Heart left ventricle (tissue), 16 donors: ENCODE results near the gene LAD1. TPM values are rescaled to one million over a fixed set of nuclear protein-coding genes. Genes with fewer than 3 reads are reported as not detected.

ENCODE experiments used
- ATAC-seq, 4 donors: fragments of 200-7000 bp; cut with Tn5 transposase; one replicate each; pipeline ENCODE4 v1.9.1; 2020 to 2022; ENCODE audit warnings: moderate library complexity in 4 of 4, mild to moderate bottlenecking in 3 of 4, moderate number of reproducible peaks in 1 of 4
- DNase-seq, 5 donors: peaks; one replicate each; pipeline ENCODE4 v3.0.0-alpha.2; 2020
- H3K27ac ChIP-seq, 12 donors: fragments of 200-600 bp; sonication (generic) in 4 of 12; one replicate each; pipeline versions ENCODE4 v1.5.0 to v1.8.0; 2016 to 2022; ENCODE audit warnings: mild to moderate bottlenecking in 2 of 12
- H3K27me3 ChIP-seq, 9 donors: fragments of 200-600 bp; sonication (generic) in 2 of 9; one replicate each; pipeline versions ENCODE4 v1.5.1 to v1.8.0; 2016 to 2022; ENCODE audit warnings: mild to moderate bottlenecking in 3 of 9
- H3K36me3 ChIP-seq, 9 donors: fragments of 200-600 bp; sonication (generic) in 2 of 9; one replicate each; pipeline versions ENCODE4 v1.5.0 to v1.8.0; 2018 to 2022; ENCODE audit warnings: mild to moderate bottlenecking in 2 of 9
- H3K4me1 ChIP-seq, 12 donors: fragments of 200-600 bp; sonication (generic) in 4 of 12; one replicate each; pipeline versions ENCODE4 v1.5.0 to v1.8.0; 2016 to 2022; ENCODE audit warnings: mild to moderate bottlenecking in 3 of 12
- H3K4me3 ChIP-seq, 12 donors: fragments of 200-600 bp; sonication (generic) in 4 of 12; one replicate each; pipeline versions ENCODE4 v1.5.0 to v1.8.0; 2017 to 2022; ENCODE audit warnings: mild to moderate bottlenecking in 9 of 12, moderate library complexity in 4 of 12
- H3K9me3 ChIP-seq, 12 donors: fragments of 200-600 bp; sonication (generic) in 4 of 12; one replicate each; pipeline versions ENCODE4 v1.5.0 to v1.8.0; 2016 to 2022; ENCODE audit warnings: mild to moderate bottlenecking in 1 of 12
- CTCF ChIP-seq, 12 donors: fragments of 200-600 bp; sonication (generic) in 4 of 12; IDR thresholded peaks; one replicate each; pipeline versions ENCODE4 v1.5.0 to v1.8.0; 2018 to 2022; ENCODE audit warnings: antibody characterized with exemption in 12 of 12, mild to moderate bottlenecking in 5 of 12
- POLR2A ChIP-seq, 2 donors: fragments of 450-650 bp; IDR thresholded peaks; one replicate each; pipeline ENCODE4 v1.6.1; 2017; ENCODE audit warnings: antibody characterized with exemption in 2 of 2, mild to moderate bottlenecking in 2 of 2, moderate library complexity in 2 of 2
- WGBS, 4 donors: extraction: QIAGEN DNeasy Blood & Tissue Kit in 2 of 4; methylation state at CpG; one replicate each; pipeline versions ENCODE4 v1.1.5 to v1.1.7; 2013 to 2018; 5-methylcytosine and 5-hydroxymethylcytosine counted together
- intact Hi-C, 10 donors: fragments of 100-400 bp; cut with DNase I; formaldehyde crosslinking; loops; one replicate each; pipeline versions ENCODE4 v1.11.1 to v1.14.2; 2022
- polyA plus RNA-seq, 2 donors: library from polyadenylated mRNA; stranded (reverse); fragments of 200-250 nt; gene quantifications; one replicate each; pipeline ENCODE4 v1.2.3, GENCODE V29; 2013
- total RNA-seq, 9 donors: library from RNA; depleted of rRNA in 2 of 9; stranded (reverse); fragments of >200 nt in 2 of 9; fragmentation: NEBNext Ultra II Directional in 3 of 9; extraction: Animal tissue kit (Norgen Biotek cat#: 25700) in 3 of 9; gene quantifications; one replicate each; pipeline versions ENCODE4 v1.1.0 to v1.2.4, GENCODE V29; 2016 to 2023
- donor health status: ischemic (EF 13 %, LVEDD 7.1; RV severe dilation, severe dysfunction).
- donor health status: healthy with polysubstance abuse.
- donor health status: DM: no; HTN: yes; CAD: no.
- donor health status: DM: no; HTN: no; CAD: no.
- donor health status: ischemic (EF 25% LVEDD 6.9; RV normal size, moderate dysfunction).
- donor health status: ischemic (EF 25% LVEDD 5.7; RV mildly dilated, moderate dysfunction).
- donor health status: healthy.
- donor health status: DM: yes; HTN: yes; CAD: no.
- donor health status: ischemic (EF 35%, LVEDD 5.7; RV mildly dilated, moderate dysfunction).
- donor health status: nonischemic (EF 11% LVEDD 7.7; RV severe dilation, severe dysfunction).
- donor health status: DM: yes; HTN: yes; CAD: no.
- donor health status: PGD.
- donor health status: ischemic (EF 29% LVEDD 5.4; RV normal size, mild dysfunction).
- donor health status: nonischemic (EF 23%, LVEDD 6.1; RV moderate dilation, normal function).

The LAD1 gene
- total and polyA plus RNA-seq, 11 donors, result 2.0 to 99.2 (median 6.9) TPM

- Histone ChIP-seq H3K36me3 (peaks cover 0 to 43% (median 9%) of the 10 kb centered on the region in 9 donors), H3K4me1 (peaks cover 0 to 43% (median 9%) of the 10 kb centered on the region in 12 donors), H3K27ac (peak overlapping the region; percentile 79 to 99 (median 96)), H3K27me3 (no peaks in the 10 kb centered on the region), H3K9me3 (no peaks in the 10 kb centered on the region), H3K4me3 (peak overlapping the region; percentile 42 to 76 (median 67))
- WGBS, 4 donors, result 34 to 56% (median 38%) methylated on average over 4 of the region's 4 CpGs
- ATAC-seq, result peak in 1 of 4 donors; percentile 1
- DNase-seq, result peak in 1 of 5 donors; percentile 33
- no peak for TF ChIP-seq POLR2A (IDR thresholded peaks at IDR 0.05)
- peak in 6 of 12 donors; percentile 13 to 39 (median 28) for TF ChIP-seq CTCF (IDR thresholded peaks at IDR 0.05)
- intact Hi-C loops, result no loop called here
Observed at GRCh38 chr1:201375169-201375568, 24.0 kb downstream of the LAD1 start.

- TF ChIP-seq CTCF (IDR thresholded peaks at IDR 0.05) (no peak), POLR2A (IDR thresholded peaks at IDR 0.05) (no peak)
- H3K27me3 ChIP-seq, result no peaks in the 10 kb centered on the region
- peaks cover 0 to 51% (median 16%) of the 10 kb centered on the region in 9 donors for H3K36me3 ChIP-seq
- ATAC-seq (peak in 3 of 4 donors; percentile 0 to 4 (median 0)), DNase-seq (peak in 1 of 5 donors; percentile 42)
- intact Hi-C loops, result no loop called here
- peak overlapping the region; percentile 26 to 76 (median 67) for H3K4me3 ChIP-seq
- no peaks in the 10 kb centered on the region for H3K9me3 ChIP-seq
- WGBS, 4 donors, result 22 to 30% (median 27%) methylated on average over 7 of the region's 7 CpGs
- peak overlapping the region; percentile 79 to 99 (median 96) for H3K27ac ChIP-seq
- H3K4me1 ChIP-seq, result peaks cover 0 to 43% (median 8%) of the 10 kb centered on the region in 12 donors
Observed at GRCh38 chr1:201374364-201374763, 24.8 kb downstream of the LAD1 start.

- Histone ChIP-seq H3K27ac (peak overlapping the region in 11 of 12 donors; percentile 10 to 99 (median 94)), H3K36me3 (peaks cover 0 to 74% (median 35%) of the 10 kb centered on the region in 9 donors), H3K9me3 (no peaks in the 10 kb centered on the region), H3K27me3 (no peaks in the 10 kb centered on the region), H3K4me3 (peak overlapping the region in 6 of 12 donors; percentile 55 to 76 (median 72)), H3K4me1 (peaks cover 0 to 46% (median 15%) of the 10 kb centered on the region in 12 donors)
- DNase-seq (no peak), ATAC-seq (no peak)
- 32 to 44% (median 42%) methylated on average over 6 of the region's 6 CpGs for WGBS, 4 donors
- intact Hi-C loops, result no loop called here
- TF ChIP-seq POLR2A (IDR thresholded peaks at IDR 0.05) (no peak), CTCF (IDR thresholded peaks at IDR 0.05) (no peak)
Observed at GRCh38 chr1:201371792-201372191, 27.3 kb downstream of the LAD1 start.

GRCh38 chr1:201371276-201371675, 27.8 kb downstream of the LAD1 start:
- Histone ChIP-seq H3K36me3 (peaks cover 0 to 78% (median 37%) of the 10 kb centered on the region in 9 donors), H3K27me3 (no peaks in the 10 kb centered on the region), H3K9me3 (no peaks in the 10 kb centered on the region), H3K4me3 (peak overlapping the region in 3 of 12 donors; percentile 5 to 76 (median 21)), H3K27ac (peak overlapping the region in 9 of 12 donors; percentile 8 to 98 (median 72)), H3K4me1 (peaks cover 0 to 46% (median 15%) of the 10 kb centered on the region in 12 donors)
- intact Hi-C loops, result no loop called here
- TF ChIP-seq CTCF (IDR thresholded peaks at IDR 0.05), result no peak
- no peak for TF ChIP-seq POLR2A (IDR thresholded peaks at IDR 0.05)
- ATAC-seq (no peak), DNase-seq (no peak)
- WGBS, 4 donors, result 47 to 59% (median 52%) methylated on average over 9 of the region's 9 CpGs
